B cell (primary cell): ENCODE measurements around the gene TNXB. TPM values are rescaled to one million over a fixed set of nuclear protein-coding genes. Genes with fewer than 3 reads are reported as not detected.

ENCODE experiments used
- ATAC-seq: fragments of 200-7000 bp; cut with Tn5 transposase; one replicate; pipeline ENCODE4 v1.10.0; 2021; ENCODE audit warnings: low read depth, mild to moderate bottlenecking, moderate number of reproducible peaks, moderate library complexity
- CTCF ChIA-PET: fragments of 350-600 bp; sonication (Branson Sonifier 250); formaldehyde crosslinking; loops from one replicate; lab custom pipeline; 2021; ENCODE audit warnings: antibody characterized with exemption, inconsistent platforms; lab: Charles Lee
- POLR2A ChIA-PET: fragments of 350-600 bp; sonication (Branson Sonifier 250); formaldehyde crosslinking; loops from one replicate; lab custom pipeline; 2021; ENCODE audit warnings: antibody characterized with exemption; lab: Charles Lee
- DNase-seq: peaks from one replicate; pipeline ENCODE4 v3.0.0; 2013
- H2AFZ ChIP-seq: 2 replicates; pipeline ENCODE4 v1.6.1; 2012; ENCODE audit warnings: mild to moderate bottlenecking, low read depth, low read length; ENCODE audit not compliant: insufficient read depth, poor library complexity, severe bottlenecking
- H3K27ac ChIP-seq, 2 donors: 1 replicate in 1 of 2; 2 replicates in 1 of 2; pipeline ENCODE4 v1.5.1; 2012 to 2013; ENCODE audit warnings: low read length in 2 of 2, mild to moderate bottlenecking in 2 of 2, moderate library complexity in 1 of 2
- H3K27me3 ChIP-seq, 4 experiments: fragments of 200-600 bp in 1 of 4; sonication (generic) in 1 of 4; replicated peaks in 1 of 4; 1 replicate in 2 of 4; 2 replicates in 2 of 4; pipeline versions ENCODE4 v1.6.1 to v1.7.0; 2013 to 2016; ENCODE audit warnings: low read length in 3 of 4, mild to moderate bottlenecking in 2 of 4, mixed read lengths in 1 of 4, moderate library complexity in 1 of 4; ENCODE audit not compliant: insufficient read depth in 4 of 4, control insufficient read depth in 3 of 4; ENCODE audit errors: control extremely low read depth in 1 of 4
- H3K36me3 ChIP-seq, 2 experiments: replicated peaks in 1 of 2; 1 replicate in 1 of 2; 2 replicates in 1 of 2; pipeline versions ENCODE4 v1.6.1 to v1.7.1; 2013; ENCODE audit warnings: low read length in 1 of 2; ENCODE audit not compliant: insufficient read depth in 2 of 2, control insufficient read depth in 1 of 2; ENCODE audit errors: control extremely low read depth in 1 of 2, extremely low read depth in 1 of 2
- H3K4me1 ChIP-seq, 2 donors: fragments of 200-600 bp in 1 of 2; sonication (generic) in 1 of 2; 1 replicate in 1 of 2; 2 replicates in 1 of 2; pipeline versions ENCODE4 v1.5.1 to v1.6.1; 2013 to 2017; ENCODE audit warnings: low read length in 2 of 2; ENCODE audit not compliant: control insufficient read depth in 2 of 2, insufficient read depth in 2 of 2
- H3K4me2 ChIP-seq: replicated peaks from 2 replicates; pipeline ENCODE3; 2012; ENCODE audit warnings: mild to moderate bottlenecking, low read depth, low read length; ENCODE audit not compliant: poor library complexity, severe bottlenecking
- H3K4me3 ChIP-seq, 5 experiments: fragments of 200-600 bp in 1 of 5; sonication (generic) in 1 of 5; 1 replicate in 3 of 5; 2 replicates in 2 of 5; pipeline versions ENCODE4 v1.5.1 to v1.7.0; 2011 to 2016; ENCODE audit warnings: low read length in 4 of 5, mild to moderate bottlenecking in 4 of 5, low read depth in 2 of 5, control low read depth in 1 of 5, moderate library complexity in 1 of 5; ENCODE audit not compliant: insufficient read depth in 1 of 5; ENCODE audit errors: control extremely low read depth in 1 of 5, extremely low read depth in 1 of 5
- H3K79me2 ChIP-seq: fragments of 200-600 bp; sonication (generic); one replicate; pipeline ENCODE4 v1.6.0; 2016; ENCODE audit warnings: low read length; ENCODE audit not compliant: control insufficient read depth, insufficient read depth
- H3K9ac ChIP-seq: fragments of 200-600 bp; sonication (generic); 2 replicates; pipeline ENCODE4 v1.6.1; 2017; ENCODE audit warnings: mild to moderate bottlenecking, low read length, moderate library complexity
- H3K9me3 ChIP-seq, 3 donors: one replicate each; pipeline versions ENCODE4 v1.6.1 to v1.7.1; 2013; ENCODE audit warnings: low read length in 2 of 3; ENCODE audit not compliant: control insufficient read depth in 2 of 3, insufficient read depth in 1 of 3; ENCODE audit errors: control extremely low read depth in 1 of 3
- H4K20me1 ChIP-seq: 2 replicates; pipeline ENCODE4 v1.6.0; 2012; ENCODE audit warnings: mild to moderate bottlenecking, low read length; ENCODE audit not compliant: insufficient read depth, control insufficient read depth, poor library complexity, severe bottlenecking
- H3K27ac Mint-ChIP-seq: one replicate; pipeline ENCODE4 v1.8.0; 2021; ENCODE audit warnings: mixed read lengths
- H3K27me3 Mint-ChIP-seq: one replicate; pipeline ENCODE4 v1.8.0; 2021; ENCODE audit warnings: mixed read lengths
- H3K4me1 Mint-ChIP-seq: one replicate; pipeline ENCODE4 v1.8.0; 2021; ENCODE audit warnings: mixed read lengths
- H3K4me3 Mint-ChIP-seq: one replicate; pipeline ENCODE4 v1.8.0; 2021; ENCODE audit warnings: mixed read lengths
- H3K9me3 Mint-ChIP-seq: one replicate; pipeline ENCODE4 v1.8.0; 2022; ENCODE audit warnings: mixed read lengths; ENCODE audit not compliant: insufficient read depth
- EZH2 ChIP-seq: IDR thresholded peaks from 2 replicates; pipeline ENCODE4 v1.6.1; 2012; ENCODE audit warnings: borderline replicate concordance, low read depth, mild to moderate bottlenecking, moderate library complexity, low read length; ENCODE audit not compliant: insufficient read depth, poor library complexity, severe bottlenecking
- WGBS: methylation state at CpG from one replicate; pipeline ENCODE4 v1.1.5; 2013; ENCODE audit warnings: missing lambda C conversion rate; ENCODE audit not compliant: insufficient coverage; 5-methylcytosine and 5-hydroxymethylcytosine counted together
- intact Hi-C: fragments of 100-400 bp; cut with micrococcal nuclease; formaldehyde crosslinking; loops from one replicate; pipeline ENCODE4 v1.10.0; 2022
- polyA plus RNA-seq: library from polyadenylated mRNA; depleted of rRNA; stranded (reverse); fragments of >200 nt; gene quantifications from 2 replicates; pipeline ENCODE4 v1.2.3, GENCODE V29; 2012
- total RNA-seq, 2 donors: library from RNA; stranded (reverse); fragments of 120-200 nt in 1 of 2; gene quantifications; 1 replicate in 1 of 2; 2 replicates in 1 of 2; pipeline versions ENCODE4 v1.2.3 to v1.2.4, GENCODE V29; 2013 to 2022
- TF ChIP-seq, protein P1 (sequence below): fragments of 200-600 bp; IDR thresholded peaks from one replicate; pipeline ENCODE4 v1.8.0; 2022; ENCODE audit warnings: antibody characterized with exemption, mild to moderate bottlenecking

Gene TNXB
- total and polyA plus RNA-seq, 2 donors (not counting 1 experiment from before 2014, with no cell fraction given), result 1.4 to 19.0 TPM

DNA sequence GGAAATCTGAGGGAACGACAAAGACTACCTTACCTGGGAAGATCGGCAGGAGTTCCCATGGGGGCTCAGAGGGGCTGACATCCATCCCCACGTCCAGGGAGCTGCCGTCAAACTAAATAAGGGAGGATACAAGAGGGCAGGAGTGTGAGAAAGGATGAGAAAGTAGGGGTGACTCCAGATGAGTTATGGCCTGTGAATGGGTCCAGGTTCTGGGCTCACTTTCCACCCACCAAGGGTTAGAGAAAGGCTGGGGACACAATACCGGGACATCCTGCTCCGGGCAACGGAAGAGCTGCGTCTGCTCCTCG is 18.2 kb upstream of the TNXB start:
- ATAC-seq, result no peak
- peak overlapping the region; percentile 86 for H3K4me2 ChIP-seq
- peaks cover 7 to 43% of the 10 kb centered on the region in 2 experiments for H3K36me3 ChIP-seq
- Mint-ChIP-seq H3K4me1 (peaks cover 48% of the 10 kb centered on the region), H3K9me3 (no peaks in the 10 kb centered on the region), H3K27ac (peak overlapping the region; percentile 95), H3K27me3 (no peaks in the 10 kb centered on the region), H3K4me3 (peak overlapping the region; percentile 98)
- H3K79me2 ChIP-seq, result peaks cover 50% of the 10 kb centered on the region
- ChIA-PET CTCF (interaction anchor here (0.6 to 4.8 kb wide), 4 partner anchors 9 to 446 kb away, joined by 3 to 40 read pairs (median 6); partner anchors contain the start of gene LY6G5C), POLR2A (interaction anchor here (0.6 to 2.0 kb wide), 5 partner anchors 65 to 724 kb away, joined by 3 to 15 read pairs (median 6); partner anchors contain the start of genes DXO and GPSM3)
- peak overlapping the region; percentile 90 for H2AFZ ChIP-seq
- DNase-seq, result peak; percentile 39
- intact Hi-C loops, result loop anchor here (10.0 kb wide), 1 partner anchor 667 kb away; no protein-coding TSS in a partner anchor
- WGBS, result 8% methylated on average over 7 of the region's 9 CpGs
- peaks cover 26 to 36% of the 10 kb centered on the region in 2 donors for H3K4me1 ChIP-seq
- H4K20me1 ChIP-seq, result peaks cover 15% of the 10 kb centered on the region
- H3K9me3 ChIP-seq, result peaks cover 0 to 2% (median 0%) of the 10 kb centered on the region in 3 donors
- H3K27me3 ChIP-seq, result no peaks in the 10 kb centered on the region
- H3K9ac ChIP-seq, result peak overlapping the region; percentile 92
- no peak for TF ChIP-seq EZH2
- TF ChIP-seq, protein P1, sequence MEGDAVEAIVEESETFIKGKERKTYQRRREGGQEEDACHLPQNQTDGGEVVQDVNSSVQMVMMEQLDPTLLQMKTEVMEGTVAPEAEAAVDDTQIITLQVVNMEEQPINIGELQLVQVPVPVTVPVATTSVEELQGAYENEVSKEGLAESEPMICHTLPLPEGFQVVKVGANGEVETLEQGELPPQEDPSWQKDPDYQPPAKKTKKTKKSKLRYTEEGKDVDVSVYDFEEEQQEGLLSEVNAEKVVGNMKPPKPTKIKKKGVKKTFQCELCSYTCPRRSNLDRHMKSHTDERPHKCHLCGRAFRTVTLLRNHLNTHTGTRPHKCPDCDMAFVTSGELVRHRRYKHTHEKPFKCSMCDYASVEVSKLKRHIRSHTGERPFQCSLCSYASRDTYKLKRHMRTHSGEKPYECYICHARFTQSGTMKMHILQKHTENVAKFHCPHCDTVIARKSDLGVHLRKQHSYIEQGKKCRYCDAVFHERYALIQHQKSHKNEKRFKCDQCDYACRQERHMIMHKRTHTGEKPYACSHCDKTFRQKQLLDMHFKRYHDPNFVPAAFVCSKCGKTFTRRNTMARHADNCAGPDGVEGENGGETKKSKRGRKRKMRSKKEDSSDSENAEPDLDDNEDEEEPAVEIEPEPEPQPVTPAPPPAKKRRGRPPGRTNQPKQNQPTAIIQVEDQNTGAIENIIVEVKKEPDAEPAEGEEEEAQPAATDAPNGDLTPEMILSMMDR, result no peak
- peak overlapping the region in 1 of 2 donors; percentile 91 for H3K27ac ChIP-seq
- H3K4me3 ChIP-seq, result peak overlapping the region; percentile 82 to 100 (median 99)

DNA sequence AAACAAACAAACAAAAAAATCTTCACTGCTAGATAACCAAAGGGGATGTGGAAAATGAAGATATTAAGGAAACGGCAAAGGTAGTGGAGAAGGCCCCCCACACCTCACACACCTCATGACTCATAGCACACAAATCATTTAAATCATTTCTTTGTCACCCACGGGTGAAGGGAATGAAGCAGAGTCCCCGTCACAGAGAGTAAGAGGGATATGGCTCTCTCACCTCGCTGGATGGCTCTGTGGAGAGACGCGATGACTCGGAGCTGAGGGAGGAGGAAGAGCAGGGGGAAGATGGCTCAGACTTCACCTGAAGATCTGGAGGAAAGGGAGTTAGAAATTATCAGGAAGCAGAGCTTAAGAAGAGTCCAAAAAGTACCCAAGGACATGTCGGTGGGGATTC is 17.7 kb upstream of the TNXB start:
- Histone ChIP-seq H3K4me1 (peaks cover 26 to 36% of the 10 kb centered on the region in 2 donors), H3K9me3 (peaks cover 0 to 2% (median 0%) of the 10 kb centered on the region in 3 donors), H2AFZ (no peak overlapping the region), H4K20me1 (peaks cover 18% of the 10 kb centered on the region), H3K4me2 (peak overlapping the region; percentile 86), H3K36me3 (peaks cover 10 to 47% of the 10 kb centered on the region in 2 experiments), H3K27me3 (no peaks in the 10 kb centered on the region), H3K4me3 (peak overlapping the region in 3 of 5 experiments; percentile 85 to 100 (median 100)), H3K79me2 (peaks cover 54% of the 10 kb centered on the region), H3K9ac (peak overlapping the region; percentile 92), H3K27ac (peak overlapping the region in 1 of 2 donors; percentile 91)
- Mint-ChIP-seq H3K9me3 (no peaks in the 10 kb centered on the region), H3K4me3 (peak overlapping the region; percentile 98), H3K27ac (peak overlapping the region; percentile 95), H3K27me3 (no peaks in the 10 kb centered on the region), H3K4me1 (peaks cover 48% of the 10 kb centered on the region)
- 84% methylated on average over 7 of the region's 8 CpGs for WGBS
- DNase-seq, result no peak
- POLR2A ChIA-PET, result interaction anchor here (0.6 kb wide), 1 partner anchor 725 kb away, joined by 3 read pairs; no protein-coding TSS in a partner anchor
- CTCF ChIA-PET, result interaction anchor here (0.6 to 4.8 kb wide), 3 partner anchors 9 to 446 kb away, joined by 3 to 40 read pairs (median 10); partner anchors contain the start of gene LY6G5C
- intact Hi-C loops, result loop anchor here (10.0 kb wide), 1 partner anchor 668 kb away; no protein-coding TSS in a partner anchor
- TF ChIP-seq EZH2, result no peak
- ATAC-seq, result no peak
